ENCODE data around the gene CAMTA1.

Gene CAMTA1

DNA sequence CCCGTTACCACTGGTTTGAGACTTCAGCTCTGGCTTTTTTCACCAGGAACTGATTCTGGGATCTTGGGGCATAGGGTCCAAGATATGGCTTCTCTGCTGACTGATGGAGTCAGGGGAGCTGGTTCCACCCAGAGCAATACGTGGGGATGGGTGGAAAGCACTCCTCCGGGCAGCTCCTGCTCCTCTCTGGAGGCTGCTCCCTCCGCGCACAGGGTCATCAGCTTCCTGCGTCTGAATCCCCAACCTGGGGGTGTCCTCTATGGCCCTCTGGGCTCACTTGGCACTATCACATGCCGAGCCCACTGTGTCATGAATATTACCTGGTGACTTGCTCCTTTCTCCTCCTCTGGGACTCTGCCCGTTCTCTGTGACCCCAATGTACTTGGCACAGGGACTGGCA lies 580.5 kb downstream of the CAMTA1 start:
- H2AFZ ChIP-seq (ENCODE audit: low read length): no peak overlapping the region
- H3K9me3 ChIP-seq (replicated peaks; ENCODE audit: insufficient read depth, low read length): no peaks in the 10 kb centered on the region
- no peak for DNase-seq
- no peaks in the 10 kb centered on the region for H3K9me2 ChIP-seq (replicated peaks; ENCODE audit: insufficient read depth, low read length)
- no peak overlapping the region for H3K9ac ChIP-seq (ENCODE audit: low read length)
- no peak overlapping the region for H3K27ac ChIP-seq (ENCODE audit: low read length)
- H3K36me3 ChIP-seq (replicated peaks; ENCODE audit: insufficient read depth, low read length): no peaks in the 10 kb centered on the region
- H3K4me3 ChIP-seq (ENCODE audit: low read length): no peak overlapping the region
- H3F3A ChIP-seq (ENCODE audit: insufficient read depth, low read length): no peaks in the 10 kb centered on the region
- no peaks in the 10 kb centered on the region for H3K79me2 ChIP-seq (ENCODE audit: low read length)
- no peaks in the 10 kb centered on the region for H4K20me1 ChIP-seq (ENCODE audit: insufficient read depth, low read length)
- H3K4me2 ChIP-seq (ENCODE audit: low read depth, low read length): no peak overlapping the region
- TF ChIP-seq CTCF (IDR thresholded peaks at IDR 0.05; ENCODE audit: low read length) (no peak), EZH2 (optimal IDR thresholded peaks at IDR 0.05; ENCODE audit: low read depth, low read length) (no peak), EZH2phosphoT487 (IDR thresholded peaks at IDR 0.05; ENCODE audit: low read length) (no peak)
- H3K27me3 ChIP-seq (replicated peaks; ENCODE audit: insufficient read depth, low read length): peaks cover 84% of the 10 kb centered on the region
- no peaks in the 10 kb centered on the region for H3K4me1 ChIP-seq (ENCODE audit: low read length)

- H3K27me3 ChIP-seq (replicated peaks; ENCODE audit: insufficient read depth, low read length): peaks cover 79% of the 10 kb centered on the region
- H3K9me2 ChIP-seq (replicated peaks; ENCODE audit: insufficient read depth, low read length): no peaks in the 10 kb centered on the region
- no peaks in the 10 kb centered on the region for H3K36me3 ChIP-seq (replicated peaks; ENCODE audit: insufficient read depth, low read length)
- no peak overlapping the region for H3K4me2 ChIP-seq (ENCODE audit: low read depth, low read length)
- H3K79me2 ChIP-seq (ENCODE audit: low read length): no peaks in the 10 kb centered on the region
- no peak overlapping the region for H2AFZ ChIP-seq (ENCODE audit: low read length)
- no peak overlapping the region for H3K27ac ChIP-seq (ENCODE audit: low read length)
- H3K9ac ChIP-seq (ENCODE audit: low read length): no peak overlapping the region
- no peak for TF ChIP-seq CTCF (IDR thresholded peaks at IDR 0.05; ENCODE audit: low read length)
- no peak for TF ChIP-seq EZH2 (optimal IDR thresholded peaks at IDR 0.05; ENCODE audit: low read depth, low read length)
- TF ChIP-seq EZH2phosphoT487 (IDR thresholded peaks at IDR 0.05; ENCODE audit: low read length): no peak
- no peaks in the 10 kb centered on the region for H3F3A ChIP-seq (ENCODE audit: insufficient read depth, low read length)
- no peak overlapping the region for H3K4me3 ChIP-seq (ENCODE audit: low read length)
- no peaks in the 10 kb centered on the region for H3K4me1 ChIP-seq (ENCODE audit: low read length)
- no peak for DNase-seq
- H3K9me3 ChIP-seq (replicated peaks; ENCODE audit: insufficient read depth, low read length): no peaks in the 10 kb centered on the region
- no peaks in the 10 kb centered on the region for H4K20me1 ChIP-seq (ENCODE audit: insufficient read depth, low read length)
Measured at GRCh38 chr1:7366286-7366954, 581.2 kb downstream of the CAMTA1 start.

DNA sequence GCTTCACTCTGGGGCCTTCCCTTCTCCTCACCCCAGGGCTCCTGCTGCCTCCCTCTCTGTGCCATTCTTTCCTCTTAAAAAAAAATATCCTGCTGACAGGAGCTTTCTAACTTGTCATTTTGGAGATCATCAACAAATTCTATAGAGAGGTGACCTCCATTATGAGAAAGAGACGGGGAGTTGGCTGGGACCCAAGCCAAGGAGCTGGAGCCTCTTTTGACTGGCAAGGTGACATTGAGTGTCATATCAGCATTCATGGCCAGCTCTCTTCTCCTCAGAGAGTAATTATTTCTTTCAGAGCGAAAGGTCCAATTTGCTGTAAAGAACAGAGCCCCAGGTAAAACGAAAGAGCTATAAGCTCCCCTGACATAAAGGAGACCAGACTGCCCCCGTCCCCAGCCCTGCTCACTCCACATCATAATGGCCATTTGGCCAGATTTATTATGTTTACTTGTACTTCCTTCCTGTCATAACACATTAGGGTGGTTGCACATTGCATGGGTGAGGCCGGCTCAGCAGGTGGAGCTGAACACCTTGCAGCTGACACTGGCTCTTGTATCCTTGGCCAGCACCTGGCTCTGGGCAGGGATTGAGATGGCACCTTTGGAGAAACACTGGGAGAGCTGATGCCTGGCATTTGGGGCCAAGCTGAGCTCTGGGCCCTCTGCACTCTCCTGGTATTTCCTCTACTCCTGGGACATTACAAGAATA lies 581.9 kb downstream of the CAMTA1 start:
- no peak for DNase-seq
- TF ChIP-seq CTCF (IDR thresholded peaks at IDR 0.05; ENCODE audit: low read length) (no peak), EZH2 (optimal IDR thresholded peaks at IDR 0.05; ENCODE audit: low read depth, low read length) (no peak), EZH2phosphoT487 (IDR thresholded peaks at IDR 0.05; ENCODE audit: low read length) (no peak)

More for the DNA sequence above, 581.9 kb downstream of the CAMTA1 start:
- Histone ChIP-seq H3K9me3 (replicated peaks; ENCODE audit: insufficient read depth, low read length) (no peaks in the 10 kb centered on the region), H3K9ac (ENCODE audit: low read length) (no peak overlapping the region), H3K36me3 (replicated peaks; ENCODE audit: insufficient read depth, low read length) (no peaks in the 10 kb centered on the region), H3K79me2 (ENCODE audit: low read length) (no peaks in the 10 kb centered on the region), H2AFZ (ENCODE audit: low read length) (no peak overlapping the region), H3K27me3 (replicated peaks; ENCODE audit: insufficient read depth, low read length) (peaks cover 79% of the 10 kb centered on the region), H3K9me2 (replicated peaks; ENCODE audit: insufficient read depth, low read length) (no peaks in the 10 kb centered on the region), H3K4me2 (ENCODE audit: low read depth, low read length) (no peak overlapping the region), H4K20me1 (ENCODE audit: insufficient read depth, low read length) (no peaks in the 10 kb centered on the region), H3K4me3 (ENCODE audit: low read length) (no peak overlapping the region), H3K27ac (ENCODE audit: low read length) (no peak overlapping the region), H3K4me1 (ENCODE audit: low read length) (no peaks in the 10 kb centered on the region), H3F3A (ENCODE audit: insufficient read depth, low read length) (no peaks in the 10 kb centered on the region)
